Kasumi-1 (cell line): ENCODE measurements around the gene TMEM87B.
"Not testable (repeated sequence)": the region's sequence is repeated elsewhere in the genome, so short reads cannot be mapped to it uniquely, and the experiment has no call there.

Experiments
- DNase-seq, 2 experiments: peaks; one replicate each; lab custom pipeline; 2025; lab: John Stamatoyannopoulos, UW

Gene TMEM87B

GRCh38 chr2:112073875-112074274, 18.8 kb downstream of the TMEM87B start:
- no peak for DNase-seq

- no peak for DNase-seq
These were observed 19.4 kb downstream of the TMEM87B start for GRCh38 chr2:112074506-112074905.

GRCh38 chr2:112075490-112076260, 20.6 kb downstream of the TMEM87B start:
- peak; percentile 18 to 30 for DNase-seq

- no peak for DNase-seq
These were observed 22.7 kb downstream of the TMEM87B start for GRCh38 chr2:112077814-112078213.

- DNase-seq = no peak
These were observed 26.2 kb downstream of the TMEM87B start for GRCh38 chr2:112081262-112081661.

- no peak for DNase-seq
These were observed 29.8 kb downstream of the TMEM87B start for GRCh38 chr2:112084689-112085374.

- no peak for DNase-seq
These were observed 30.3 kb downstream of the TMEM87B start for GRCh38 chr2:112085375-112085730.

- DNase-seq = no peak
These were observed 31.0 kb downstream of the TMEM87B start for GRCh38 chr2:112085916-112086669.

- DNase-seq = no peak
These were observed 32.4 kb downstream of the TMEM87B start for GRCh38 chr2:112087346-112088020.

- DNase-seq = no peak
These were observed 34.3 kb downstream of the TMEM87B start for GRCh38 chr2:112089375-112089774.

GRCh38 chr2:112092286-112093041, 37.4 kb downstream of the TMEM87B start:
- DNase-seq = no peak

- DNase-seq = no peak
These were observed 38.1 kb downstream of the TMEM87B start for GRCh38 chr2:112093216-112093615.

GRCh38 chr2:112095681-112096080, 40.6 kb downstream of the TMEM87B start:
- no peak for DNase-seq

GRCh38 chr2:112096098-112096497, 41.0 kb downstream of the TMEM87B start:
- DNase-seq = no peak

- no peak for DNase-seq
These were observed 53.2 kb downstream of the TMEM87B start for GRCh38 chr2:112108178-112108832.

- no peak for DNase-seq
These were observed 54.2 kb downstream of the TMEM87B start for GRCh38 chr2:112109278-112109677.

GRCh38 chr2:112110966-112111365, 55.9 kb downstream of the TMEM87B start:
- DNase-seq = no peak

- not testable (repeated sequence) for DNase-seq
These were observed 58.3 kb downstream of the TMEM87B start for GRCh38 chr2:112113354-112113753.

GRCh38 chr2:112118148-112118547, 63.1 kb downstream of the TMEM87B start:
- DNase-seq = peak in 1 of 2 experiments; percentile 5

- DNase-seq = peak; percentile 69 to 80
These were observed 66.7 kb downstream of the TMEM87B start for GRCh38 chr2:112121682-112122254.

- DNase-seq = no peak
These were observed 74.0 kb downstream of the TMEM87B start for GRCh38 chr2:112129060-112129459.
